Activated CD4-positive, alpha-beta T cell treated with anti-CD3 and anti-CD28 coated beads for 48 hours (primary cell): ENCODE measurements around the gene GRID2.

Experiments used
- DNase-seq: peaks from one replicate; pipeline ENCODE4 v3.0.0-alpha.2; 2020

Gene GRID2

GRCh38 chr4:92776080-92776479 lies 472.3 kb downstream of the GRID2 start:
- DNase-seq = no peak

- DNase-seq = no peak
Observed at GRCh38 chr4:92789741-92790140, 486.0 kb downstream of the GRID2 start.

DNA sequence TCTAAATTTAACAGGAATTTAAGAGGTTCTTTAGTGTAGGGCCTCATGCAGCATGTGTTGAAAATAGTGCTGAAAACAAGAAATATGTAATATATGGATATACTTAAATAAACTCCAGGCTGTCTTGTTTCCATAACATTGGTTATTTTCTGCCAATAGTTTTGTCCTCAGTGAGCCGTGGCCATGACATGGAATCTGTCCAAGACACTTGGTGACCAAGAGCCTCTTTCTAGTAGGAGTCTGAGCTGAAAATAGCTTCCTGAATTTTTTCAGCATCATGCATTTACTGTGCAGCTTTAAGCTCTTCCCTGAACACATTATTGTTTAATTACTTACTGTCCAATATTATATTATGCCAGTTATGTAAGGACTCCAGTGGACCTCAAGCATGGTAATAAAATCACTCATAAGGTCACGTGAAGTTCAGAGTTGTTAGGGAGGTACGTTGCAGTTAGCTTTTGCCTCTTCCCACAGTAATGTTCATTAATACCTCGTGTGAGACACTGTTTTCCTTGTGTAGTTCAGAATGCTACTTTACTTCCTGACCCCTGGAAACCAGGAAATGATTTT lies 488.2 kb downstream of the GRID2 start:
- DNase-seq = no peak

- no peak for DNase-seq
Observed at GRCh38 chr4:92809381-92809780, 505.6 kb downstream of the GRID2 start.

- DNase-seq = no peak
Observed at GRCh38 chr4:92812652-92813051, 508.9 kb downstream of the GRID2 start.

- no peak for DNase-seq
Observed at GRCh38 chr4:92814677-92815076, 510.9 kb downstream of the GRID2 start.

- no peak for DNase-seq
Observed at GRCh38 chr4:92825256-92825655, 521.5 kb downstream of the GRID2 start.

DNA sequence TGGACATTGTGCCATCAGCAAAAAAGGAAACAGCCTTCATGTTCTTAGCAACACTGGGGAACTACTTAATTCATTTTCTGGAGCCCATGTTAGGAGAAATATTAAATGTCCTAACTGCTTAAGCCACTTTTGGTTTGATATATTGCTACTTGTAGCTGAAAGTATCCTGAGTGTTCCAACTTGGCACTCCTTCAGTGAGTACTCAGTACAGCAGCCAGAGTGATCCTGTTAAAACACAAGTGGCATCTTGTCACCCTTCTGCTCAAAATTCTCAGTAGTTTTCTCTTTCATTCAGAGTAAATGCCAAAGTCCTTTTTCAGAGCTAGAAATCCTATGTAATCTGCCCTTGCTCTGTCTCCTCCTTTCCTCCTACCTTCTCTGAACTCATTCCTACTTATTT lies 522.0 kb downstream of the GRID2 start:
- DNase-seq = no peak

GRCh38 chr4:92830771-92831170 lies 527.0 kb downstream of the GRID2 start:
- no peak for DNase-seq

- DNase-seq = no peak
Observed at GRCh38 chr4:92840880-92841279, 537.1 kb downstream of the GRID2 start.

DNA sequence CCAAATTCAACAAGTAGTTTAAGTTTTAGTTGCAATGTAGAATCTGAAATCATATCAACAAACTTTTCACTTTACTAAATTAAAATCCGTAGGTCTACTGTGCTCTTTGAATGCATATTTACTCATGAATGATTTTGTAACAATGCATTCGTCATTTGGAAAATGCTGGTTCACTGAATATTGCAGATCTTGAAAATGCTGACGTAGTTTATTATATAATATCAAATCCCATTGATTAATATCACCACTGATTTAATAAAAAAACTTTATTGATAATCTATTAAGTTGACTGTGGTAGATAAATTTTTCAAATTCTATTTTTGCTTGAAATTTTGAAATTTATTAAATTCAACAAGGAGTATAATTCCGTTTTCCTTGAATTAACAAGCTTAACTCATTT lies 540.0 kb downstream of the GRID2 start:
- no peak for DNase-seq

- DNase-seq = no peak
Observed at GRCh38 chr4:92847026-92847425, 543.3 kb downstream of the GRID2 start.

- DNase-seq = no peak
Observed at GRCh38 chr4:92862509-92862908, 558.7 kb downstream of the GRID2 start.

DNA sequence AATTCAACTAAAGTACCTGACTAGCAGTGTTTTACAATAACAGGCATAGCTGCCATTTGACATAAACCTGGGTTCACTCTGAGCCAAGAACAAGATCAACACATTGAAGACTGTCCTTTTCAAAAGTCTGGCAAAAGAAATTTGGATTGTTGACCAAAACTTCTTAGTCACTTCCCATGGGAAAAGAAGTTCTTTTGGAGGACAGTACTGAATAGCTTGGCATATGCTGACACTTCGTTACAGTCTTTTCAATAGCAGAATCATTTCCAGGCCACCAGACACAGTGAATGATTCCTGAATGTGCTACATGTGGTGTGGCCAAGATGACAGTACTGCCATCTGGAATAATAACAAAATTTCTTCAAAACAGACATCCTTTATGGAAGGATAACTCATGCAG lies 560.3 kb downstream of the GRID2 start:
- no peak for DNase-seq

DNA sequence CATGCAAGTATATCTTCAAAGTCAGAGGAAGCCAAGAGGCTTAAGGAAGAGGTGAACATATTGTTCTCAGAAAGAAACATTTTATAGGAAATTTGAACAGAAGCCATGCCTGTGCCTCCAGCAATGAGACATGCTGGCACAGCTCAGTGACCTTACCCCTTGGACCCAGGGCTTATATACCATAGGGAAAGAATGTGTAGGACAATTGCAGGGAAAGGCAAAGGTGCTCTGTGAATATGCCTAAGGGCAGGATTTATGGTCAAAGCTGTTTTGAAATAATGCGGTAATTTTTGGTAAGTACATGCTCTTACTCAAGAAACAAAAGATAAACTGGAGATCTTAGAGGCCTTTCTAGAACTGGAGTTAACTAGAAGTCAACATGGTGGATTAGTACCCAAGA lies 568.8 kb downstream of the GRID2 start:
- DNase-seq = no peak

DNA sequence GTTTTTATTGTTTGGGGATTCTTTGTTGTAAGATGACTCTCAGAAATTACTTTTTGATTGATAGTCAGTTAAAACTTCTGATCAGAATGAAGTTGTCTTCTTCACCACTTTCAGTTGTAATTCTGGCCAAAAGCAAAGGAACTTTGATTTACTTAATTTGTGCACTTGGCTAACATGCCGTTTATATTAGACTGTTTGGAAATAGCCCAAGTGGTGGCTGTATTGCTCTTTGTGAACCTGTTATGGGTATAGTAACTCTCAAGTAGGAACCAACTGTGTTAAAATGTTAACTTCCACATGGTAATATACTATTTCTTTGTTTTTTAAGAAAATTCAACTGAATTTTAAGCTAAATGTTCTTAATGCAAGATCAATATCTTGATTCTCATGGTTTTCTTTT lies 581.9 kb downstream of the GRID2 start:
- no peak for DNase-seq

GRCh38 chr4:92952426-92952825 lies 648.7 kb downstream of the GRID2 start:
- no peak for DNase-seq

DNA sequence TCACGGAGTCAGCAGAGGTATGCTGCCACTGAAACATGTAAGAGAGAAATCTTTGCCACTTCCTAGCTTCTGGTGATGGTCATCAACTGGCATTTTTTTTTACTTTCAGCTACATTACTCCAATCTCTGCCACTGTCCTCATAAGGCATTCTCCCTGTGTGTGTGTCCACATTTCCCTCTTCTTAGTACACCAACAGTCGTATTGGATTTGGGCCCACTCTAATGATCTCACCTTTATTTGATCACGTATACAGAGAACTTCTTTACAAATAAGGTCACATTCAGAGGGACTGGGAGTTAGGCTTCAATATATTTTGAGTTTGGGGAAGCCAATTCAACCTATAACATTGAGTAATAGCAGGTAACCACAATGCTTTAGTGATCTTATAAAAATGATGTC lies 649.1 kb downstream of the GRID2 start:
- no peak for DNase-seq

- no peak for DNase-seq
Observed at GRCh38 chr4:92953462-92953861, 649.7 kb downstream of the GRID2 start.

- DNase-seq = no peak
Observed at GRCh38 chr4:92961881-92962280, 658.1 kb downstream of the GRID2 start.

- no peak for DNase-seq
Observed at GRCh38 chr4:92962831-92963230, 659.1 kb downstream of the GRID2 start.

DNA sequence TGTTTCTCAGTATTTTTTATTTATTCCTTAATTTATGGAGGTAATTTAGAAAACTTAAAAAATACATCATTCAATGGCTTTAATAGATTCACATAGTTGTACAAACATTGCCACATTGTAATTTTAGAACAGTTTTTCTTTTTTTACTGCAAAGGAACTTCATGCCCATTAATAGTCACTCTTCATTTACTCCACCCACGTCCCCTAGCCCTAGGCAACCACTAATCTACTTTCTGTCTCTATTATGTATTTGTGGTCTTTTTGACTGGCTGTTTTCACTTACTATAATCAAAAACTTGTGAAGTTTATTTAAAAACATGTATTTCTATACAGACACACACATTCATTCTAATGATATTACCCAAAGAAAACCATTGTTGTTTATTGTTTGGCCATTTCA lies 664.8 kb downstream of the GRID2 start:
- DNase-seq = no peak

GRCh38 chr4:92968996-92969395 lies 665.2 kb downstream of the GRID2 start:
- no peak for DNase-seq

DNA sequence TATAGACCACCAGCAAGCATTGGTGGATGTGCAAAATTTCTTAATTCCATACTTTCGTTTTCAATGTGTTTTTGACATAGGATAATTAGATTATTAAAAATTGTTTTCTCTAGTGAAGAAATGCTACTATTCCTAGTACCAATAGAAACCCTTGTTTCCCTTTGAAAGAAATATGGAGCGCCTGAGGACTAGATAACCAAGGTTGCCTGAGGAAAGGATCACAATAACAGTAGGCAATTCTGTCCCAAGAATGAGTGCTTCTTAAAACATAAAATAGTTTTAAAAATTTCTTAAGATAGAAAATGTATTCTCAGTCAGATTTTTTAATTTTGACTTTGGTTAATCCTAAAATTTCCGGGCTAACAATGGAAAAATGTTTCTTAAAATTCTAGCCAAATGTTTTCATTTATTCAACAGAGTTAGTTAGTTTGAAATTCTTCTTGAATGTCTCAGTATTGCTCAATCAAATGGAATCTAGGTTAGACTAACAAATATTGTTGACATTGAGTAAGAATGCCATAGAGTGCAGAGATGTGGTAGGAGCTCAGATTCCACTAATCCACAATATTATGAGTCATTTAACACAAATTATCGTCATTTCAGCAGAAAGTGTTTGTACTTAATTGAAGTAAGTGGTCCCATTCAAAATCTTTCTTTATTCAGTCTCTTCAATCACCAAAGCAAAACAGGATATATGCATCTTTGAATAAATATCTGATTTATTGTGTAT lies 666.0 kb downstream of the GRID2 start:
- DNase-seq = no peak

GRCh38 chr4:92970996-92971395 lies 667.2 kb downstream of the GRID2 start:
- DNase-seq = no peak
